Naive thymus-derived CD4-positive, alpha-beta T cell (primary cell): ENCODE results near the gene NYAP2. TPM values are rescaled to one million over a fixed set of nuclear protein-coding genes. Genes with fewer than 3 reads are reported as not detected.

Experiments used
- ATAC-seq: fragments of 150-1000 bp; cut with Tn5 transposase; 2 replicates; pipeline ENCODE4 v1.10.0; 2021; ENCODE audit warnings: mild to moderate bottlenecking, moderate library complexity
- CTCF ChIA-PET: fragments of 350-600 bp; sonication (Branson Sonifier 250); formaldehyde crosslinking; loops from one replicate; lab custom pipeline; 2021; ENCODE audit warnings: antibody characterized with exemption; lab: Charles Lee
- POLR2A ChIA-PET: fragments of 350-600 bp; sonication (Branson Sonifier 250); formaldehyde crosslinking; loops from one replicate; lab custom pipeline; 2021; ENCODE audit warnings: antibody characterized with exemption, inconsistent platforms; lab: Charles Lee
- DNase-seq, 9 donors: peaks; one replicate each; pipeline versions ENCODE4 v3.0.0 to v3.0.0-alpha.2; 2020 to 2022; ENCODE audit warnings: mixed read lengths in 1 of 9
- H3K27ac ChIP-seq: one replicate; pipeline ENCODE4 v1.7.0; 2013; ENCODE audit warnings: mild to moderate bottlenecking, low read depth, low read length, moderate library complexity
- H3K27me3 ChIP-seq, 2 donors: one replicate each; pipeline ENCODE4 v1.7.0; 2013; ENCODE audit warnings: low read length in 2 of 2, mild to moderate bottlenecking in 2 of 2, moderate library complexity in 2 of 2; ENCODE audit not compliant: control insufficient read depth in 2 of 2, insufficient read depth in 2 of 2
- H3K36me3 ChIP-seq, 3 experiments: 1 replicate in 2 of 3; 2 replicates in 1 of 3; pipeline ENCODE4 v1.7.0; 2013; ENCODE audit warnings: low read length in 3 of 3, mild to moderate bottlenecking in 3 of 3, moderate library complexity in 1 of 3; ENCODE audit not compliant: insufficient read depth in 3 of 3, control insufficient read depth in 2 of 3
- H3K4me1 ChIP-seq, 2 donors: one replicate each; pipeline ENCODE4 v1.7.0; 2013; ENCODE audit warnings: low read length in 2 of 2, mild to moderate bottlenecking in 2 of 2, moderate library complexity in 1 of 2; ENCODE audit not compliant: control insufficient read depth in 2 of 2, insufficient read depth in 2 of 2
- H3K4me3 ChIP-seq: 2 replicates; pipeline ENCODE4 v1.7.0; 2013; ENCODE audit warnings: mild to moderate bottlenecking, low read length
- H3K9me3 ChIP-seq, 3 experiments: 1 replicate in 2 of 3; 2 replicates in 1 of 3; pipeline ENCODE4 v1.7.0; 2013; ENCODE audit warnings: low read length in 3 of 3; ENCODE audit not compliant: control insufficient read depth in 2 of 3
- H3K27ac Mint-ChIP-seq, 9 donors: one replicate each; pipeline ENCODE4 v1.8.0; 2020 to 2022; ENCODE audit warnings: mixed read lengths in 9 of 9, mild to moderate bottlenecking in 8 of 9, moderate library complexity in 5 of 9, inconsistent platforms in 2 of 9
- H3K27me3 Mint-ChIP-seq, 5 donors: one replicate each; pipeline ENCODE4 v1.8.0; 2021 to 2022; ENCODE audit warnings: mixed read lengths in 5 of 5, mild to moderate bottlenecking in 1 of 5
- H3K36me3 Mint-ChIP-seq, 5 donors: one replicate each; pipeline ENCODE4 v1.8.0; 2020 to 2022; ENCODE audit warnings: mixed read lengths in 5 of 5, mild to moderate bottlenecking in 3 of 5, inconsistent platforms in 1 of 5
- H3K4me1 Mint-ChIP-seq, 7 donors: one replicate each; pipeline ENCODE4 v1.8.0; 2020 to 2022; ENCODE audit warnings: mixed read lengths in 7 of 7, mild to moderate bottlenecking in 3 of 7, inconsistent platforms in 1 of 7
- H3K4me3 Mint-ChIP-seq, 10 donors: one replicate each; pipeline ENCODE4 v1.8.0; 2020 to 2022; ENCODE audit warnings: mild to moderate bottlenecking in 10 of 10, mixed read lengths in 10 of 10, moderate library complexity in 6 of 10, inconsistent platforms in 2 of 10
- H3K9me3 Mint-ChIP-seq, 11 donors: one replicate each; pipeline ENCODE4 v1.8.0; 2020 to 2022; ENCODE audit warnings: mixed read lengths in 11 of 11, mild to moderate bottlenecking in 4 of 11, inconsistent platforms in 1 of 11, moderate library complexity in 1 of 11
- intact Hi-C, 2 donors: fragments of 100-400 bp; cut with micrococcal nuclease; formaldehyde crosslinking; loops; one replicate each; pipeline ENCODE4 v1.15.1; 2023
- polyA plus RNA-seq, 2 donors: library from polyadenylated mRNA; unstranded; fragments of 300-500 nt; fragmentation: Illumina TruSeq; gene quantifications; one replicate each; pipeline ENCODE4 v1.2.3, GENCODE V29; 2021
- total RNA-seq, 6 experiments: library from RNA in 5 of 6; stranded (reverse) in 5 of 6; gene quantifications; 1 replicate in 5 of 6; 2 replicates in 1 of 6; pipeline ENCODE4 v1.2.3 and lab custom pipeline; 2021 to 2026

Gene NYAP2
- total and polyA plus RNA-seq, 7 experiments from 2014 or later = 0.17 TPM; not detected in 6

GRCh38 chr2:225691711-225692110 is 292.2 kb downstream of the NYAP2 start:
- intact Hi-C loops = no loop called here
- ATAC-seq (no peak), DNase-seq (no peak)
- no peaks in the 10 kb centered on the region for H3K4me1 Mint-ChIP-seq
- Histone ChIP-seq H3K27me3 (no peaks in the 10 kb centered on the region), H3K9me3 (no peaks in the 10 kb centered on the region), H3K4me3 (no peak overlapping the region), H3K4me1 (no peaks in the 10 kb centered on the region), H3K36me3 (no peaks in the 10 kb centered on the region), H3K27ac (no peak overlapping the region)
- POLR2A ChIA-PET = no interaction called here
- no peak overlapping the region for H3K27ac Mint-ChIP-seq
- no peaks in the 10 kb centered on the region for H3K36me3 Mint-ChIP-seq
- CTCF ChIA-PET = interaction anchor here (0.6 kb wide), 1 partner anchor 1973 kb away, joined by 3 read pairs; no protein-coding TSS in a partner anchor
- H3K4me3 Mint-ChIP-seq = no peak overlapping the region
- peaks cover 0 to 24% (median 7%) of the 10 kb centered on the region in 5 donors for H3K27me3 Mint-ChIP-seq
- no peaks in the 10 kb centered on the region for H3K9me3 Mint-ChIP-seq

GRCh38 chr2:225693259-225693658 is 293.7 kb downstream of the NYAP2 start:
- intact Hi-C loops = no loop called here
- DNase-seq (no peak), ATAC-seq (no peak)
- no peak overlapping the region for H3K4me3 Mint-ChIP-seq
- ChIA-PET POLR2A (no interaction called here), CTCF (no interaction called here)
- no peaks in the 10 kb centered on the region for H3K4me1 ChIP-seq
- no peak overlapping the region for H3K4me3 ChIP-seq
- H3K36me3 Mint-ChIP-seq = no peaks in the 10 kb centered on the region
- H3K36me3 ChIP-seq = no peaks in the 10 kb centered on the region
- H3K27me3 Mint-ChIP-seq = peaks cover 4 to 27% (median 9%) of the 10 kb centered on the region in 5 donors
- no peaks in the 10 kb centered on the region for H3K27me3 ChIP-seq
- H3K4me1 Mint-ChIP-seq = no peaks in the 10 kb centered on the region
- no peaks in the 10 kb centered on the region for H3K9me3 ChIP-seq
- no peak overlapping the region for H3K27ac Mint-ChIP-seq
- no peak overlapping the region for H3K27ac ChIP-seq
- H3K9me3 Mint-ChIP-seq = no peaks in the 10 kb centered on the region

DNA sequence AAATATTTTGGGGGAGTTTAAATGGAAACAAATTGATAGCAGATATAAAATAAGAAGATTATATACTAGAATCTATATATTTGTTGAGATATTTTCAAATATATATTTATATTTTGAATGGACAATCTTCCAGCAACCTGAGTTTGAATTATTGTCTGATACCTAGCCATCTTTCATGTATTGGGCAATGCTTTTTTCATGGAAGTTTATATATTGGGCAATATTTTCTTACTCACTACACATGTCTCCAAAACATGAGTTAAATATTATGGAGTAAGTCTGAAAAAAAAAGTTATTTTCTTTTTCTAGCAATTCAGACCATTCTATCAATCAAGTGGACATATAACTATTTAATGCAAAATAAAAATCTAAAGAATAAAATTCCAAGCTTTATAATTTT is 295.2 kb downstream of the NYAP2 start:
- H3K4me3 Mint-ChIP-seq = no peak overlapping the region
- no peaks in the 10 kb centered on the region for H3K4me1 Mint-ChIP-seq
- intact Hi-C loops = no loop called here
- DNase-seq = no peak
- no peak for ATAC-seq
- H3K9me3 Mint-ChIP-seq = no peaks in the 10 kb centered on the region
- Histone ChIP-seq H3K36me3 (no peaks in the 10 kb centered on the region), H3K9me3 (no peaks in the 10 kb centered on the region), H3K4me1 (no peaks in the 10 kb centered on the region), H3K27me3 (no peaks in the 10 kb centered on the region), H3K4me3 (no peak overlapping the region), H3K27ac (no peak overlapping the region)
- no peaks in the 10 kb centered on the region for H3K36me3 Mint-ChIP-seq
- ChIA-PET CTCF (no interaction called here), POLR2A (no interaction called here)
- no peak overlapping the region for H3K27ac Mint-ChIP-seq
- peaks cover 3 to 31% (median 15%) of the 10 kb centered on the region in 5 donors for H3K27me3 Mint-ChIP-seq

DNA sequence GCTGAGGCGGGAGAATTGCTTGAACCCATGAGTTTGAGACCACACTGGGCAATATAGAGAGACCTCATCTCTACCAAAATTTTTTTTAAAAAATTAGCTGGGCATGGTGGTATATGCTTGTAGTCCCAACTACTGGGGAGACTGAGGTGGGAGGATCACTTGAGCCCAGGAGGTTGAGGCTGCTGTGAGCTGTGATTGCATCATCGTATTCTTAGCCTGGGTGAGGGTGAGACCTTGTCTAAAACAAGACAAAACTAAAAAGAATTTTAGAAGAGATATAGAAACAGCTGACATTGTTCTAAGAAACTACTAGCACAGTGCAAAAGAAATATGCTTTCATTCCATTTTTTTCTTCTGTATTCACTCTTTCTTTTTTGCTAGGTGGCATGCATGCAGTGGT is 298.4 kb downstream of the NYAP2 start:
- H3K4me3 ChIP-seq = no peak overlapping the region
- H3K9me3 Mint-ChIP-seq = no peaks in the 10 kb centered on the region
- no peaks in the 10 kb centered on the region for H3K4me1 Mint-ChIP-seq
- intact Hi-C loops = no loop called here
- H3K27me3 Mint-ChIP-seq = peaks cover 0 to 30% (median 15%) of the 10 kb centered on the region in 5 donors
- H3K27me3 ChIP-seq = no peaks in the 10 kb centered on the region
- no peak overlapping the region for H3K4me3 Mint-ChIP-seq
- H3K27ac ChIP-seq = no peak overlapping the region
- no peaks in the 10 kb centered on the region for H3K36me3 Mint-ChIP-seq
- H3K9me3 ChIP-seq = no peaks in the 10 kb centered on the region
- no peak for DNase-seq
- H3K4me1 ChIP-seq = no peaks in the 10 kb centered on the region
- POLR2A ChIA-PET = no interaction called here
- ATAC-seq = no peak
- H3K36me3 ChIP-seq = no peaks in the 10 kb centered on the region
- no peak overlapping the region for H3K27ac Mint-ChIP-seq
- CTCF ChIA-PET = no interaction called here
